ENCODE measurements around the gene PADI2.
"Not testable (repeated sequence)": the region's sequence is repeated elsewhere in the genome, so short reads cannot be mapped to it uniquely, and the experiment has no call there.

The PADI2 gene

DNA sequence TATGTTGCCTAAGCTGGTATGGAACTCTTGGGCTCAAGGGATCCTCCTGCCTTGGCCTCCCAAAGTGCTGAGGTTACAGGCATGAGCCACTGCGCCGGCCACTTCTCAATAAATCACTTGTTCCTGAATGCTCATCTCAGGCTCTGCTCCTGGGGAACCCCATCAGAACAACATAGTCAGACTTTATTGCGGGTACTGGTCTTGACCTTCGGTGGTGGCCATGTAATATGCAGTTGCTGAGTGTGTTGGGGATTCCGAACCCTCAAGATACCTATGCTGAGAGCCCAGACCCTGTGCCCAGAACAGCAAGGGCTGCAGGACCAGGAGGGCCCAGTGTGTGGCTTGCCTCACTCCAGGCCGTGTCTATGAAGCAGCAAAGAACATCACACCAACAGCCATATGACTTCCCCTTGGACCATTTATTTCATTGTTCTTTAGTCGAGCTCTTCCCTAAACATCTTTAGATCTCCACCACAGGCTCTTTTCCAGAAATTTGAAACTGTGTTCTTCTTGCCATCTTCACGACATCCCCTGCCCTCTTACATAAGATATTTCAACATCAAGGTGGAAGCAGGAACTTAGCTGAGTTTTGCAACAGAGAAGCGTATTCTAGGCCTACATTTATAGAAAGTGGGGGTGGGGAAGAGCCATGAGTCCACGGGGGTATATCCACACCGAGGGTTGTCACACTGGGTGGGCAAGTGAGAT is 52.7 kb downstream of the PADI2 start:
- H3K27ac ChIP-seq = no peak overlapping the region
- H3K27me3 ChIP-seq = no peaks in the 10 kb centered on the region
- no peaks in the 10 kb centered on the region for H3K36me3 ChIP-seq
- TF ChIP-seq Cebpa-rat (IDR thresholded peaks at IDR 0.05) = no peak
- no peak overlapping the region for H3K4me2 ChIP-seq
- no peak overlapping the region for H3K4me3 ChIP-seq
- no peaks in the 10 kb centered on the region for H4K20me1 ChIP-seq
- peaks cover 26% of the 10 kb centered on the region for H3K9me3 ChIP-seq
- H3K9ac ChIP-seq = no peak overlapping the region
- no peaks in the 10 kb centered on the region for H3K4me1 ChIP-seq

DNA sequence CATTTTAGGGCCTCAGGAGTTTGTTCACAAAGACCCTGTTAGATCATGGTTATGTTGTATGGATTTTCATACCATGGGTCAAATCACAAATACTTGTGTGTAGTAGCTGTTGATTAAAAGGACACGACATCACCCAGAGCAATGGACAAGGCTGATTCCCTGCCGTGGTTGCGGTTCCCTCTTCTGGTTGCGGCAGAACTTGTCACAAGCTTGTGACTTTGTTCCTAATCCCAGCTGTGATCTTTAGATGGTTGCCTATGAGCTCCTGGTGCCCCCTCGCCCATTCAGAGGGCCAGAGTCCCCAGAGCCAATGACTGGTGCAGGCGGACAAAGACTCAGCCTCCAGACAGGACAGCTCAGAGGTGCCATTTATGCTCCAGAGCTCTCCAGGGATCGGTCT is 53.6 kb downstream of the PADI2 start:
- H3K27me3 ChIP-seq = no peaks in the 10 kb centered on the region
- H3K9ac ChIP-seq = no peak overlapping the region
- H3K27ac ChIP-seq = no peak overlapping the region
- no peak overlapping the region for H3K4me2 ChIP-seq
- no peak overlapping the region for H3K4me3 ChIP-seq
- H3K9me3 ChIP-seq = peaks cover 26% of the 10 kb centered on the region
- no peaks in the 10 kb centered on the region for H3K36me3 ChIP-seq
- TF ChIP-seq Cebpa-rat (IDR thresholded peaks at IDR 0.05) = no peak
- no peaks in the 10 kb centered on the region for H3K4me1 ChIP-seq
- no peaks in the 10 kb centered on the region for H4K20me1 ChIP-seq

DNA sequence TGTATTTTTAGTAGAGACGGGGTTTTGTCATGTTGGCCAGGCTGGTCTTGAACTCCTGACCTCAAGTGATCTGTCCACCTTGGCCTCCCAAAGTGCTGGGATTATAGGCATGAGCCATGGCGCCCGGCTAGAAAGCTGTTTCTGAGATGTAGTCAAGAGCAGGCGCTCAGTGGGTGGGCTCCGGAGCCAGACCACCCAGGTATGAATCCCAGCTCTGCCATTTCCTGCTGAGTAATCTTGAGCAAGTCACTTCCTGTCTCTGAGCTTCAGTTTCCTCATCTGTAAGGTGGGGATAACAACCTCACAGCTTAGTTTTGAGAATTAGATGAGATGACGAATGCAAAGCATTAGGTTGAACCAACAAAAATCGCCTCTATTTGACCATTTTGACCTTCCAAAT is 56.5 kb downstream of the PADI2 start:
- peaks cover 26% of the 10 kb centered on the region for H3K9me3 ChIP-seq
- not testable (repeated sequence) for H3K27me3 ChIP-seq, H3K9ac ChIP-seq, H3K4me3 ChIP-seq, H3K36me3 ChIP-seq, H3K27ac ChIP-seq, H3K4me1 ChIP-seq, H4K20me1 ChIP-seq, H3K4me2 ChIP-seq

GRCh38 chr1:17061892-17062291 is 57.4 kb downstream of the PADI2 start:
- no peaks in the 10 kb centered on the region for H3K36me3 ChIP-seq
- no peaks in the 10 kb centered on the region for H3K4me1 ChIP-seq
- no peaks in the 10 kb centered on the region for H3K27me3 ChIP-seq
- H3K4me2 ChIP-seq = no peak overlapping the region
- H3K9me3 ChIP-seq = peaks cover 26% of the 10 kb centered on the region
- H4K20me1 ChIP-seq = no peaks in the 10 kb centered on the region
- H3K9ac ChIP-seq = no peak overlapping the region
- no peak overlapping the region for H3K27ac ChIP-seq
- no peak for TF ChIP-seq Cebpa-rat (IDR thresholded peaks at IDR 0.05)
- no peak overlapping the region for H3K4me3 ChIP-seq

DNA sequence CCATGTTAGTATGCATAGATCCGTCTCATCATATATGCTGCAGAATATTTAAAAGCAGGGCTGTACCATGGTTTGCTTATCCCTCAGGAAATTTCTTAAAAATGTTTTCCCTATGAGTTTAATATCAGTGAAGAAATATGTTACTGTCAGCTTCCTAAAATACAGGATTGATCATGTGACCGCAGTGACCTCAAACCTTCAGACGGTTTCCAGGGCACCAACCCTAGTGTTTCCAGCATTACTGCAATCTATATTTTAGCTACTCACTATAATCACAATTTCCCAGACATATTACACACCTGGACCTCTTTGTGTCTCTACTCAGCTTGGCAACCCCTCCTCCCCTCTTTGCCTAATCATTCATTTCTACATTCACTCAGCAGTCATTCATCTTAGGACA is 57.8 kb downstream of the PADI2 start:
- TF ChIP-seq Cebpa-rat (IDR thresholded peaks at IDR 0.05) = no peak
- H3K36me3 ChIP-seq = no peaks in the 10 kb centered on the region
- H3K4me3 ChIP-seq = no peak overlapping the region
- no peaks in the 10 kb centered on the region for H3K27me3 ChIP-seq
- H3K9ac ChIP-seq = no peak overlapping the region
- H3K9me3 ChIP-seq = peaks cover 25% of the 10 kb centered on the region
- no peak overlapping the region for H3K27ac ChIP-seq
- H3K4me1 ChIP-seq = no peaks in the 10 kb centered on the region
- no peak overlapping the region for H3K4me2 ChIP-seq
- H4K20me1 ChIP-seq = no peaks in the 10 kb centered on the region

GRCh38 chr1:17060306-17060749 is 58.9 kb downstream of the PADI2 start:
- Histone ChIP-seq H3K9ac (no peak overlapping the region), H3K36me3 (no peaks in the 10 kb centered on the region), H3K4me3 (no peak overlapping the region), H3K27me3 (no peaks in the 10 kb centered on the region), H3K27ac (no peak overlapping the region), H3K9me3 (peaks cover 14% of the 10 kb centered on the region), H4K20me1 (no peaks in the 10 kb centered on the region), H3K4me1 (no peaks in the 10 kb centered on the region), H3K4me2 (no peak overlapping the region)
- TF ChIP-seq Cebpa-rat (IDR thresholded peaks at IDR 0.05) = no peak

DNA sequence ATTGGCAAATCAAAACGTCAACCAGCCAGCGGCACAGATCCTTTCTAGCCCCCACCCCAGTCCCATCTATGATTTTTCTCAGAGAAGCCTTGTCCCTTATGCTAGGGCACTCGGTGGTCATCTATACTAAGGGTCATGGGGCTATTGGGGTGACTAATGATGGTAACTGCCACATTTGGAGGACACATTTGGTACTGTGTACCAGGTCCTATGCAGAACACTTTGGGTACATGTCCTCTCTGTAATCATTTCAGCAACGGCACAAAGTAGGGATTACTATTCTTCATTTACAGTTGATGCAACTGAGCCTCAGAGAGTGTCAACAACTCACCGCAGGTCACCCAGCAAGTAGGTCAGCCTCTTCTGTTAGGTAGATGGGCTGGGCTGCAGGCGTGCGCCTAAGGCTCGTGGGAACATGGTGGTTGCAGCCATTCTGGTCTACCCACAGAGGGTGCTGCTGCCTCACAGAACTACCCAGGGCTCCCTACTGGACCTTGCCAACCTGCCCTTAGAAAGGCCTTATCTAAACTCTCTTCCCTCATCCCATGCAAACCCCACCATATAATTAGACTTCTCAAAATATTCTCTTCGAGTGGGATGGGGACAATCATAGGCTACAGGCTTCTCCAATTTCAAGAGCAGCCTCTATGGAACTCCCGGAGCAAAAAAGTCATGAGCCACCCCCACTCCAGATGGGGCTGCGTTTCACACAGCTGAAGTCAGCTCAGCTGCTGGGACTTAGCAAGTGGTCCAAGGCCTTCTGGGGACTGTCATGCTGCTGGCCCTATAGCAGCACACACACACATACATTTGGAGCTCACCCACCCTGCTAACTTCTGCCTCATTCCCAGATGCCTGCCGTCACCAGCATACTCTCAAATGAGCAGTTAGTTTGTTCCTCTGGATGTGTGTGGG is 59.6 kb downstream of the PADI2 start:
- H4K20me1 ChIP-seq = no peaks in the 10 kb centered on the region
- H3K36me3 ChIP-seq = no peaks in the 10 kb centered on the region
- H3K27ac ChIP-seq = no peak overlapping the region
- H3K4me2 ChIP-seq = no peak overlapping the region
- H3K9me3 ChIP-seq = peaks cover 7% of the 10 kb centered on the region
- no peaks in the 10 kb centered on the region for H3K4me1 ChIP-seq
- H3K27me3 ChIP-seq = no peaks in the 10 kb centered on the region
- no peak overlapping the region for H3K4me3 ChIP-seq
- no peak overlapping the region for H3K9ac ChIP-seq
- TF ChIP-seq Cebpa-rat (IDR thresholded peaks at IDR 0.05) = no peak

DNA sequence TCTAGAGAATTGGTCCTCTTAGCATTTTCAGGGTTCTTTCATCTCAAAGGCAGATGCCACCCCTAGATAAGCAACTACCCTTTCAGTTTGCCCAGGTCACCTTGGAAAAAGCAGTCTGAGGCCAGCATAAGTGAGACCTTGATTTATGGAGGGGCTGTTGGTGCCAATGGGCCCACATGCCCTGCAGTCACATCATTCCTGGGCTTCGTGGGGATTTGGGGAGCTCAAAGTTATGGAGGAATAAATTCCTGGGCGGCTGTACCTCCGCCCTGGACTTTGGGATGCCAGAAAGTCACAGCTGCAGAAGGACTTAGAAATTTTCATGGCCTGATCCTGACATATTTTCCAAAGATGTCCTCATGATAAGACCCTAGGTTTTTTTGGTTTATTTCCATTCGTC is 62.7 kb downstream of the PADI2 start:
- Histone ChIP-seq H3K9ac (no peak overlapping the region), H3K4me3 (no peak overlapping the region), H4K20me1 (peaks cover 18% of the 10 kb centered on the region; the same call in 1 of the 2 replicates), H3K27me3 (no peaks in the 10 kb centered on the region), H3K4me2 (no peak overlapping the region), H3K36me3 (peaks cover 2% of the 10 kb centered on the region; the same call in 1 of the 2 replicates), H3K9me3 (no peaks in the 10 kb centered on the region), H3K4me1 (peaks cover 15% of the 10 kb centered on the region), H3K27ac (no peak overlapping the region)
- no peak for TF ChIP-seq Cebpa-rat (IDR thresholded peaks at IDR 0.05)

GRCh38 chr1:17055801-17056200 is 63.5 kb downstream of the PADI2 start:
- Histone ChIP-seq H3K4me3 (no peak overlapping the region), H3K9me3 (no peaks in the 10 kb centered on the region), H3K27ac (no peak overlapping the region), H4K20me1 (peaks cover 25% of the 10 kb centered on the region; the same call in 1 of the 2 replicates), H3K4me2 (no peak overlapping the region), H3K4me1 (peaks cover 15% of the 10 kb centered on the region), H3K27me3 (no peaks in the 10 kb centered on the region), H3K9ac (no peak overlapping the region), H3K36me3 (peaks cover 9% of the 10 kb centered on the region)
- no peak for TF ChIP-seq Cebpa-rat (IDR thresholded peaks at IDR 0.05)

All from BLaER1 (cell line).